Tibial nerve (tissue), 4 donors: ENCODE measurements around the gene SLC25A38. TPM values are rescaled to one million over a fixed set of nuclear protein-coding genes. Genes with fewer than 3 reads are reported as not detected.

Experiments used
- DNase-seq, 2 donors: peaks; one replicate each; pipeline ENCODE4 v3.0.0-alpha.2; 2019; ENCODE audit warnings: low spot score in 2 of 2
- H3K27ac ChIP-seq, 4 donors: fragments of 200-600 bp; sonication (generic) in 3 of 4; one replicate each; pipeline ENCODE4 v1.5.1; 2017 to 2019; ENCODE audit warnings: mild to moderate bottlenecking in 1 of 4
- H3K27me3 ChIP-seq, 2 donors: fragments of 200-600 bp; sonication (generic) in 1 of 2; one replicate each; pipeline versions ENCODE4 v1.5.1 to v1.6.0; 2017 to 2019
- H3K36me3 ChIP-seq, 3 donors: fragments of 200-600 bp; sonication (generic); one replicate each; pipeline ENCODE4 v1.5.1; 2018 to 2019
- H3K4me1 ChIP-seq, 4 donors: fragments of 200-600 bp; sonication (generic) in 3 of 4; one replicate each; pipeline ENCODE4 v1.5.1; 2017 to 2019
- H3K4me3 ChIP-seq, 4 donors: fragments of 200-600 bp; sonication (generic) in 3 of 4; one replicate each; pipeline ENCODE4 v1.5.1; 2017 to 2019; ENCODE audit warnings: mild to moderate bottlenecking in 1 of 4, moderate library complexity in 1 of 4
- H3K9me3 ChIP-seq, 4 donors: fragments of 200-600 bp; sonication (generic) in 3 of 4; one replicate each; pipeline ENCODE4 v1.5.1; 2017 to 2019
- CTCF ChIP-seq, 5 experiments: fragments of 200-600 bp in 3 of 5; fragments of 450-650 bp in 2 of 5; sonication (generic) in 3 of 5; IDR thresholded peaks; one replicate each; pipeline ENCODE4 v1.5.1; 2016 to 2019; ENCODE audit warnings: antibody characterized with exemption in 5 of 5, mild to moderate bottlenecking in 3 of 5, moderate library complexity in 2 of 5
- EP300 ChIP-seq, 2 donors: sonication (generic); formaldehyde crosslinking; IDR thresholded peaks; one replicate each; pipeline ENCODE4 v1.6.1; 2017; ENCODE audit warnings: antibody characterized with exemption in 2 of 2, mild to moderate bottlenecking in 1 of 2
- POLR2A ChIP-seq, 2 donors: fragments of 450-650 bp; IDR thresholded peaks; one replicate each; pipeline ENCODE4 v1.6.1; 2017; ENCODE audit warnings: antibody characterized with exemption in 2 of 2, mild to moderate bottlenecking in 2 of 2, moderate library complexity in 2 of 2
- WGBS, 2 donors: methylation state at CpG; one replicate each; pipeline ENCODE4 v1.1.5; 2018; 5-methylcytosine and 5-hydroxymethylcytosine counted together
- small RNA-seq: library from RNA; depleted of rRNA; stranded (forward); fragments of <200 nt; gene quantifications from one replicate; pipeline ENCODE3, GENCODE V24; 2016
- total RNA-seq, 4 donors: library from RNA; depleted of rRNA; stranded (reverse); fragments of >200 nt; gene quantifications; one replicate each; pipeline ENCODE4 v1.1.0, GENCODE V29; 2016

The SLC25A38 gene
- total RNA-seq, 4 donors from 2014 or later: 21.9 to 35.0 (median 29.6) TPM

- TF ChIP-seq POLR2A (IDR thresholded peaks at IDR 0.05): no peak
- no peak for TF ChIP-seq CTCF (IDR thresholded peaks at IDR 0.05)
- no peak for TF ChIP-seq EP300 (IDR thresholded peaks at IDR 0.05)
- H3K9me3 ChIP-seq: no peaks in the 10 kb centered on the region
- WGBS, 2 donors: 73 to 84% methylated on average over 4 of the region's 4 CpGs
- no peak overlapping the region for H3K4me3 ChIP-seq
- DNase-seq: no peak
- no peak overlapping the region for H3K27ac ChIP-seq
- H3K27me3 ChIP-seq: no peaks in the 10 kb centered on the region
- no peaks in the 10 kb centered on the region for H3K4me1 ChIP-seq
- no peaks in the 10 kb centered on the region for H3K36me3 ChIP-seq
These were observed 55.7 kb downstream of the SLC25A38 start for GRCh38 chr3:39438880-39439279.

GRCh38 chr3:39440316-39440715, 57.1 kb downstream of the SLC25A38 start:
- H3K27me3 ChIP-seq: no peaks in the 10 kb centered on the region
- H3K9me3 ChIP-seq: no peaks in the 10 kb centered on the region
- no peak for TF ChIP-seq EP300 (IDR thresholded peaks at IDR 0.05)
- no peak for TF ChIP-seq POLR2A (IDR thresholded peaks at IDR 0.05)
- no peak for TF ChIP-seq CTCF (IDR thresholded peaks at IDR 0.05)
- H3K27ac ChIP-seq: no peak overlapping the region
- no peaks in the 10 kb centered on the region for H3K4me1 ChIP-seq
- DNase-seq: no peak
- whole genome bisulfite sequencing, 2 donors: 83 to 94% methylated on average over 8 of the region's 8 CpGs
- no peak overlapping the region for H3K4me3 ChIP-seq
- H3K36me3 ChIP-seq: no peaks in the 10 kb centered on the region

- peaks cover 0 to 6% (median 1%) of the 10 kb centered on the region in 4 donors for H3K4me1 ChIP-seq
- H3K27me3 ChIP-seq: no peaks in the 10 kb centered on the region
- no peaks in the 10 kb centered on the region for H3K9me3 ChIP-seq
- no peak for DNase-seq
- 79 to 87% methylated on average over 4 of the region's 4 CpGs for WGBS, 2 donors
- no peak overlapping the region for H3K4me3 ChIP-seq
- TF ChIP-seq POLR2A (IDR thresholded peaks at IDR 0.05) (no peak), CTCF (IDR thresholded peaks at IDR 0.05) (no peak), EP300 (IDR thresholded peaks at IDR 0.05) (no peak)
- H3K27ac ChIP-seq: no peak overlapping the region
- no peaks in the 10 kb centered on the region for H3K36me3 ChIP-seq
These were observed 60.4 kb downstream of the SLC25A38 start for GRCh38 chr3:39443530-39443929.

- no peak for TF ChIP-seq EP300 (IDR thresholded peaks at IDR 0.05)
- TF ChIP-seq POLR2A (IDR thresholded peaks at IDR 0.05): no peak
- no peak for DNase-seq
- H3K9me3 ChIP-seq: no peaks in the 10 kb centered on the region
- no peak overlapping the region for H3K4me3 ChIP-seq
- WGBS, 2 donors: 58 to 71% methylated on average over 2 of the region's 2 CpGs
- H3K4me1 ChIP-seq: peaks cover 0 to 6% (median 1%) of the 10 kb centered on the region in 4 donors
- no peaks in the 10 kb centered on the region for H3K27me3 ChIP-seq
- H3K36me3 ChIP-seq: no peaks in the 10 kb centered on the region
- H3K27ac ChIP-seq: no peak overlapping the region
These were observed 62.8 kb downstream of the SLC25A38 start for GRCh38 chr3:39445927-39446326.

GRCh38 chr3:39446444-39446843, 63.3 kb downstream of the SLC25A38 start:
- Histone ChIP-seq H3K9me3 (no peaks in the 10 kb centered on the region), H3K4me1 (peaks cover 0 to 6% (median 1%) of the 10 kb centered on the region in 4 donors), H3K36me3 (no peaks in the 10 kb centered on the region), H3K27me3 (no peaks in the 10 kb centered on the region), H3K4me3 (no peak overlapping the region), H3K27ac (no peak overlapping the region)
- no peak for DNase-seq
- WGBS, 2 donors: 84 to 85% methylated on average over 2 of the region's 2 CpGs
- no peak for TF ChIP-seq EP300 (IDR thresholded peaks at IDR 0.05)
- TF ChIP-seq CTCF (IDR thresholded peaks at IDR 0.05): no peak

Small RNAs within 50 kb of the gene (small RNA-seq; reads per million reads assigned to genes)
- not detected for gene SNORA6
- not detected for gene SNORA62

Other genes starting within 250 kb of the SLC25A38 start
- gene CSRNP1, start 229.8 kb upstream of the SLC25A38 start, total RNA-seq: 10 to 100 TPM; 48.3 to 72.8 (median 66.0) TPM
- not detected for gene XIRP1, start 190.8 kb upstream of the SLC25A38 start, total RNA-seq
- 1 to 10 TPM in 3 of 4 donors, not detected in 1; 2.2 to 4.4 (median 3.1) TPM for gene CX3CR1, start 103.3 kb upstream of the SLC25A38 start, total RNA-seq
- not detected for gene CCR8, start 53.7 kb upstream of the SLC25A38 start, total RNA-seq
- 1,000 to 10,000 TPM in 1 of 4 donors, 100 to 1,000 TPM in 3; 744 to 1,023 (median 854) TPM for gene RPSA, start 23.4 kb downstream of the SLC25A38 start, total RNA-seq
- 1 to 10 TPM in 1 of 4 donors, under 1 TPM in 2, not detected in 1; 0.20 to 2.5 (median 0.87) TPM for gene MOBP, start 84.3 kb downstream of the SLC25A38 start, total RNA-seq